CD4-positive, alpha-beta T cell treated with Interleukin-4 for 1 hour (primary cell): ENCODE measurements around the gene POLR3C.

Experiments
- DNase-seq, 2 donors: peaks; one replicate each; pipeline ENCODE4 v3.0.0-alpha.2; 2020 to 2022

POLR3C gene

DNA sequence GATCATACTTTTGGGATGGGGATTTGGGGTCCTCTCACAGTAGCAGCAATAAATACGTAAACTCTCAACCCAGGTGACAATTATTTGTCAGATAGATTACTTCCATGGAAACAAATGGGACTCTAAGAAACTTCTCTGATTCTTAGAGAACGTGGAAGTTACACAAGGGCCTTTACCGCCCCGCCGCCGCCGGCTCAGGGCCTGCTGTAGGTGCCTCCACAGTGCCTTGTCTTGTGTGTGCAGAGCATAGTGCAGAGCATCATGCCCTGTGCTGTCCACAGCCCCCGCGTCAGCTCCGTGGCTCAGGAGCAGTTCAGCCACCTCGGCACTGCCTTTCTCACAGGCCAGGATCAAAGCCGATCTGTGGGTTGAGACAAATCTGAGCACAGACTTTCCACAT is 50.6 kb downstream of the POLR3C start:
- no peak for DNase-seq

GRCh38 chr1:145877923-145878486 is 54.0 kb downstream of the POLR3C start:
- DNase-seq, result no peak

GRCh38 chr1:145878724-145879123 is 54.7 kb downstream of the POLR3C start:
- DNase-seq, result no peak

DNA sequence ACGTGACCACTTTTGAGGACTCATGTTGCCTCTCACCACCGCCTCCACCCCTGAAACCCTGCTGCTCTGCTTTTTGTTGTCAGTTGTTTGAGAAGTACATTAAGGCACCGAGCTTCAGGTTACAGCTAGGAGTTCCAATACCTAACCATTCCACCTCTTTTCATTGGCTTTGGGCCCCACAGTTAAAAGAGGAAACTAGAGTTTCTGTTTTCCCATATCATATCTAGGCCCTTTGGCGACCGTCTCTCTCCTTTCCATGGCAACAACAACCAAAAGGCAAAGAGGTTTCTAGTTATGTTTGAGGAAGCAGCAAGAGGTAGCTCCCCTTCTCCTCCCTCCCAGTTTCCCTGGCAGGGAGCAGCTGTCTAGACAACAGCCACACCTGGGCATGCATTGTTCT is 55.8 kb downstream of the POLR3C start:
- no peak for DNase-seq

- no peak for DNase-seq
Observed at GRCh38 chr1:145884675-145885074, 60.7 kb downstream of the POLR3C start.

- DNase-seq, result peak; percentile 87 to 88
Observed at GRCh38 chr1:145885738-145886287, 61.8 kb downstream of the POLR3C start, which contains the start of gene ANKRD35. Gene ANKRD35, minus strand, starts transcription at chr1:145885866. Its CDS starts 108 bp downstream, at chr1:145885758.

- no peak for DNase-seq
Observed at GRCh38 chr1:145886390-145886789, 62.4 kb downstream of the POLR3C start.

DNA sequence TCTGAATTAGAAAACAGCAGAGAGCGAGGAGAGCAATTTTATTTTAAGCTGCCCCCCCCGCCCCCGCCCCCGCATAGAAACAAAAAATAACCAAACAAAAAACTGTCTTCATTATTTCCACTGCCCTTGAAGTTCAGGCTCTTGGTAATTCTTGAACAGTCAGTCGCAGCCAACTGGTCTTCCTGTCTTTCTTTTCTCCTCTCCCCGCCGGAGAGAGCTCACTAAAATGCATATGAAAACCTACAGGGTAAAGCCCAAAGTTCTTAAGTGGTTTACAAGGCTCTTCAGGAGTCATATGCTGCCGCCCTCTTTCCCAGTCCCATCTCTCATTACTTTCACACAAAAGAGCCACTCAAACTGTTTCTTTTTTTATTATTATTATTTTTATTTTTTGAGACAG is 62.8 kb downstream of the POLR3C start:
- no peak for DNase-seq

- DNase-seq, result no peak
Observed at GRCh38 chr1:145887631-145888030, 63.6 kb downstream of the POLR3C start.

- DNase-seq, result no peak
Observed at GRCh38 chr1:145889722-145890121, 65.7 kb downstream of the POLR3C start.

DNA sequence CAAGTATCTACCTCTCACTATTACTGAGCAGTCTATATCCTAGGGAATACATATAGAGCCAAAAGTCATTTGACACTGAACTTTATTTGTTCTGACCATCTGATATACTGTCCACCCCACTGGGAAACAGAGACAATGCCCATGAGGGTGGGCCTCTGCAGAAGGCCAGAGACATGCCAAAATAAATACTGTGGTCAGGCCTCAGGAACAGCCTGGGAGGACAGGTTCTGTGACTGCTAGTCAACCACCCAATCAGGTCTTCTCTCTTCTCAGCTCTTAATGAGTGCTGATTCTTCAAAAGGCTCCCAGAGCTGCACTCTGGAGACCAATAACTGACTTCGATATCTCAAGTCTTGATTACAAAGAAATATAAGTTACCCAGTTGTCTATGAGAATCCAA is 67.1 kb downstream of the POLR3C start:
- DNase-seq, result no peak

DNA sequence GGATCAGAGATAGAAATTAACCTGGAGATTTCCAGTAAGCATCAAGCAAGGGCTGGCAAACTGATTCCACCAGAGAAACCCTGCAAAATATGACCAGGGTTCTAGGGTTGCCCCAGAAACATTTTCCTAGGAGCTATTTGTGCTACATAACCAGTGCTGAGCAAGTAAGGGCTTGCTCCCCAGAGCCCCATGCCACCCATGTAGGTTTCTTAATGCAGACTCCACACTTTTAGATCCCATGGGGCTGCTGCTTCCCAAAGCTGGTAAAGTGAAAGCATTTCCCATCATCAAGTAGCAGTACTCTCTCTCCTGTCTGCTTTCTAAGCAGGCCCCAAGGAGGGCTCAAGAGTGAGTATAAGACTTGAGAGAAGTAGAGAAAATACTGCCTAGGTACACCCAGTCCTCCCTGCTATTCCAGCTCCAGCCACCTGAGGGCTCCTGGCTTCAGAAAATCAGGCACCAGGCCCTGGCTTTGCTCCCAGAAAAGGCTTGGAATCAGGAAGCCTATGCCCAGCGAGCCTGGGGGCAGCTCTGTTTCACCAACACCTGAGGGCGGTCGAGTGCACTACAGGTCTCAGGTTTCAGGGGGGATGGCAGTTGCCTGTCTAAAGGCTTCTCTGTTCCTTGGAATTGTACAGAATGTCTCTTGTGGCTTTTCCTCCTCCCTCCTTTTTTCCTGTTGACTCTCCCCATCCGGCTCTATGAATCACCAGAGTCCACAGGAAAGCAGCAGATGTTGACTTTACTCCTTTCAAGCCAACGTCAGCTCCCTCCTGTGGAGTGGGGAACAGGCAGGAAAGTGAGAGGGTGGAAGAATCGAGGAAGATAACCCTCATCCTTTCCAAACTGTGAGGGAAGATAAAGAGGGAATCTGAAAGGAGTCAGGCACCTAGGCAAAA is 67.8 kb downstream of the POLR3C start:
- DNase-seq, result peak; percentile 47 to 57

GRCh38 chr1:145892486-145893087 is 68.6 kb downstream of the POLR3C start:
- DNase-seq, result no peak

DNA sequence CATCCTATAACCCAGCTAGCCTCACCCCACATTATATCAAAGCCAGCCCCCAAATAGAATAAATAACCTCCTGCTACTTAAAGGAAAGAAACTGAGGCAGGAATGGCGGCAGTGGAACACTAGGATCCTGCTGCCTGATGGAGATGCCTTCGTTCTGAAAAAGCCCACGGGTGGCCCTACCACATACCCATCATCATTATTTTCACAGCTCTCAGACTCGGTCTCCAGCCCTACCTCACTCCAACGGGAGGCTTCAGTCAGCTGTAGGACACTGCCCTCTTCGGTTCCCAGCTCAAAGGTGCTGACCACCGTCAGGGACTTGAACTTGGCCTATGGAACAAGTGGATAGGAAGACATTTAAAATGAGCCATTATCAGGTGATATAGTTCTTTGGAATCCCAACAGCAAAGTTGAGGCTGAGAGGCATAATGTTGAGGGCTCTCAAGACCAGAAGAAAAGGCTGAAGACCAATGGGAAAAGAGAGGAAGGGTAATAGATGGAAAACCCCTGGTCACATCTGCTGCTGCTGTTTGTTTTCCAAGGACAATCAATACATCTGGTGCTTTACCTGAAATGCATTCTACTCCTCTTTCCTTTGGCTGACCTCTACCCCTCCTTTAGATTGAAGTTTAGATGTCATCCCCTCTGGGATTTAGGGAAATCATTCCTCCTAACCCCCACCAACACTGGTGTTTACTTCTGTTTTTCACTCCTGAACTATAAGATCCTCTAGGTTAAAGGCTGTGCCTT is 69.5 kb downstream of the POLR3C start:
- no peak for DNase-seq
